ENCODE results near the gene PNPLA5.
"Not testable (repeated sequence)": the region's sequence is repeated elsewhere in the genome, so short reads cannot be mapped to it uniquely, and the experiment has no call there.

PNPLA5 gene

GRCh38 chr22:43879901-43880540 is 11.8 kb downstream of the PNPLA5 start:
- DNase-seq = no peak

DNA sequence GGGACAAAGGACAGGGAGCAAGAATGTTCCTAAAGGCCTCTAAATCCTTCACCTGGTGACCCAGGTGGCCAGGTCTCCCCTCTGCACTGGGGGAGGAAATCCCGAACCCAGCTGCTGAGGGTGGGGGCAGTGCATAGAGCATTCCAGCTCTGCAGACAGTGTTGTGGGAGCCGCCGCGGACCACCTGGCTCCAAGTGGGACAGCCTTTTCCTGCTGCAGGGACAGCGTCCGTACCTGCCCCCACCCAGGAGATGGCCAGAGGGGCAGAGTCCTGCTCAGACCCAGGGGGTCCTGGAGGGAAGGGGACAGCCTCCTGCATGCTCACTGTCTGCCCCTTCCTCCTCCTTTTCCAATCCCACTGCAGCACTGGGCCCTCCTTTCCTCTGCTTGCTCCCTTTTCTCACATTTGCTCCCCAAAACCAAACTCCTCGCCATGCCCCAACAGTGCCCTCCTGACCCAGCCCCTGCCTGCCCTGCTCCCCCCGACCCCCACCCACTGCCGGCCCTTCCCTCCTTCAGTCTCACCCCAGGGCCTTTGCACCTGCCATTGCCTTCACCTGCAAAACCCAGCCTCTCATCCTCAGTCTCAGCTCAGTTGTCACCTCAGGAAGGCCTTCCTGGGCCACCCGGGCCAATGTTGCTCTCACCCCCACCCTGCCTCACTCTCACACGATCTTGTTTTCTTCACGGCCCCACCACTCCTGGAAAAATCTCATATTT is 12.8 kb downstream of the PNPLA5 start:
- DNase-seq = no peak

DNA sequence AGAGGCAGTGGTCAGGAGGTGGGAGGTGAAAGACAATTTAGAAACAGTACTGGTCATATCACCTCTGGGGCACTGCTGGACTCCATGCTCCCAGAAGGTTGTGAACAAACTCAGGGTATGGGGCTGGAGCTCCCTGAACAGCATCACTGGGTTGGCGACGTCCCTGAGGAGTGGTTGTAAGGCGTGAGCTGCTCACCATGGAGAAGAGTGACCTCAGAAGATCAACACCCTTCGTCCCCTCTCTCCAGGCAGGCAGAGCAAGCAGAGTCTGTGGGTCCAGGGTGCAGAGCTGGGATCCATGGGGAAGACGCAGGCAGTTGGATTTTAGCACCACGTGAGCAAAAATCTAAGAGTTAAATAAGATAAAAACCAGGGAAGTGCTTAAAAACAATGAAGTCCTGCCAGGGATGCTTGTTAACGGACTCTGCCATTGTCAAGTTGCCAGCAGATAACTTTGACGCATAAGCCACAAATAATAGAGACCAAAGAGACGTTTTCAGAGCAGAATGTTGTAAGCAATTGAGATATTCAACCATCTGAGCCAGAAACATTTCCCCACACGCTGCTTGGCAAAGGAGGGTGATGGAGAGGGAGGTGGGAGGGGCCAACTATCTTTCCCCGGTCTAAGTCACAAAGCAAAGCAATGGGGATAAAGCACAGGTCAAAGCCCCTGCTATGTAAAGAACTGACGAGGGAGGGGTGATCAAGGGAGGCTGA is 13.6 kb downstream of the PNPLA5 start:
- DNase-seq = no peak

GRCh38 chr22:43876866-43877509 is 14.8 kb downstream of the PNPLA5 start:
- DNase-seq = no peak

DNA sequence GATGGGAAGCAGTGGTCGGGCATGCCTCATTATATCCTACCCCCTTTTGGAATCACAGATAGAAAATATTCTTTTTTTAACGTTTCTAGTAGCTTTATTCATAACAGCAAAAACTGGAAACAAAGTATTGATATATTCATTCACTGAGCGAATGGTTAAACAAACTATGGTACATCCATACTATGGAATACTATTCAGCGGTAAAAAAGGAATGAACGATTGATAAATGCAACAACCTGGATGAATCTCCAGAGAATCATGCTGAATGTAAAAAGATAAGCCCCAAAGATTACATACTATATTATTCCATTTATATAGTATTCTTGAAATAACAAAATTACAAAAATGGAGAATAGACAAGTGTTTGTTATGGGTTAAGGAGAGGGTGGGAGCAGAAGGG is 22.0 kb downstream of the PNPLA5 start:
- no peak for DNase-seq

DNA sequence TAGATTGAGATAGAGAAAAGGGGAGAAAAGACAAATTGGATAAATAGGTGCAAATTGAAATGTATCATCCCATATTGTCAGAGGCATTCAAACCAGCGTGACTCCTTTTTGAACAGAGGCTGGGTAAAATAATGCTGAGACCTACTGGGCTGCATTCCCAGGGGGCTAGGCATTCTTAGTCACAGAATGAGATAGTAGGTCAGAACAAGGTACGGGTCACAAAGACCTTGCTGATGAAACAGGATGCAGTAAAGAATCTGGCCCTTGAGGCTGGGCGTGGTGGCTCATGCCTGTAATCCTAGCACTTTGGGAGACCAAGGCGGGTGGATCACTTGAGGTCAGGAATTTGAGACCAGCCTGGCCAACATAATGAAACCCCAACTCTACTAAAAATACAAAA is 22.8 kb downstream of the PNPLA5 start:
- DNase-seq = not testable (repeated sequence)

GRCh38 chr22:43867839-43868635 is 23.8 kb downstream of the PNPLA5 start:
- DNase-seq = no peak

DNA sequence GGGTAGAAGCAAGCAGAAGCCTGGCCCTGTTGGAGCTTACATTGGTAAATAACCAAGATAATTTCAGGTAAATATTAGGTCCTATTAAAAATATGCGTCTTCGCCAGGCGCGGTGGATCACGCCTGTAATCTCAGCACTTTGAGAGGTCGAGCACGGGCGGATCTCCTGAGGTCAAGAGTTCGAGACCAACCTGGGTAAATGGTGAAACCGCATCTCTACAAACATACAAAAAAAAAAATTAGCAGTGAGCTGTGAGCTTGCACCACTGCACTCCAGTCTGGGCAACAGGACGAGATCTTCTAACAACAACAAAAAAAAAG is 29.0 kb downstream of the PNPLA5 start:
- DNase-seq = no peak

GRCh38 chr22:43862074-43862881 is 29.5 kb downstream of the PNPLA5 start, which contains the start of gene SULT4A1:
SULT4A1 (minus strand) TSS chr22:43862513; CDS start chr22:43862382, 131 bp downstream.
- no peak for DNase-seq

DNA sequence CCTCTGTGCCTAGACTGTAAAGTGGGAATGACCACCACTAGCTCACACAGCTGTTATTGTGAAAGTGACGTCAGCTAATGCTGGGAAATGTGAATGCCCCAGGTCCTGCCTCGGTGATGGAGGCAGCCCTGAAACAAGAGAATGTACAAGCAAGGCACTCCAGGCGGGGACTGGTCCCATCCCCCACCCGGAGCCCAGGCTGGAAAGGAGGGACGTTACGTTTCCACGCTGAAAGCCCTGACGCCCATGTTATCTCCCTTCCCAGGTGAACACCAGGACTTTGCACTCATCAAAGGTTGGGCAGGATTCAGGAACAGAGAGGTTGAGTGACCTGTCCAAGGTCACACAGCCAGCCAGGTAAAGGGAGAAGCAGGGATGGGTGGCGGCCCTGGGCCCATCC is 30.3 kb downstream of the PNPLA5 start:
- DNase-seq = no peak

GRCh38 chr22:43860831-43861230 is 31.0 kb downstream of the PNPLA5 start:
- no peak for DNase-seq

GRCh38 chr22:43860126-43860525 is 31.7 kb downstream of the PNPLA5 start:
- DNase-seq = no peak

DNA sequence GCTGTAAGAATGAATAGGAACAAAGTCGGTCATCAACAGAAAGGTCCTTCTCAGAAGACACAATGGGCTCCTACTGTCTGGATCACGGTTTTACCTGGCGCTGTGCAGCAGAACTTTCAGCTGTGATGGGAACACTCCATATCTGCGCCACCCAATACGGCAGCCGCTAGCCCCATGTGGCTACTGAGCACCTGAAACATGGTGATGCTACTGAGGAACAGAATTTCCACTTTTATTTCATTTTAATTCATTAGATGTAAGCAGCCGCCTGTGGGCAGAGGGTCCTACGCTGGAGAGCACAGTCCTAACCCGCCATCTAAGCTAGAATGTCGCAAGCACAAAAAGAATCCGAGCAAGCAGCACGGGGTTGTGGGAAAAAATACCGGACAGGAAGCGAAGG is 32.2 kb downstream of the PNPLA5 start:
- no peak for DNase-seq

- DNase-seq = no peak
Observed at GRCh38 chr22:43859176-43859575, 32.6 kb downstream of the PNPLA5 start.

- no peak for DNase-seq
Observed at GRCh38 chr22:43858156-43858895, 33.5 kb downstream of the PNPLA5 start.

DNA sequence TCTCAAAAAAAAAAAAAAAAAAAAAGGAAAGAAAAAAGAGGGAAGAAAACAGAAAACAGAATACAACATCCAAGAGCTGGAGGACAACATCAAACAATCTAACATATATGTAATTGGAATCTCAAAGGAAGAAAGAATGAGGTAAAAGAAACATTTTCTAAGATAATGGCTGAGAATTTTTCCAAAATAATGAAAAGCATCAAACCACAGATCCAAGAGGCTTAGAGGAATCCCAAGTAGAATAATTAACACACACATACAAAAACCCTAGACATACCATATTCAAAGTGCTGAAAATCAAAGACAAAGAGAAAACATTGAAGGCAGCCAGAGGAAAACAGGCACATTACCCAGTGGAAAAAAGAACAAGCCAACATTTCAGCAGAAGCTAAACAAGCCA is 34.4 kb downstream of the PNPLA5 start:
- DNase-seq = no peak

DNA sequence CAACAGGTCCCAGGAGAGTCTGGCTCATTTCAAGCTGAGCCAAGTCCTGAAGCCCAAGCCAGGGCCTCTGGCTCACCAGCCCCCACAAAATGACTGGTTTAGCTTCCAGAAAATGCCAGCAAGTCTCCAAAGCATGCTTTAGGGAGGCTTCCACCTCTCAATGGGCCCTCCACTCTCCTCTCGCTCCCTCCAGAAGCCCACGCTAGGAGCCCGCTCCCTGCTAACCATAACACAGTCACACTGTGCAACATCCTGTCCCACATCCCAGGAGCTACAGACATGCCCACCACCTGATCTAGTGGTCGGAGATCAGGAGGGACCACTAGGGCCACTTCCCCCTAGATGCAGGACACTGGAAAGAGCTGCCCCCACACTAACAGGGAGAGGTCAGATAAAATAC is 36.4 kb downstream of the PNPLA5 start:
- no peak for DNase-seq

GRCh38 chr22:43854786-43855271 is 37.0 kb downstream of the PNPLA5 start:
- DNase-seq = no peak

DNA sequence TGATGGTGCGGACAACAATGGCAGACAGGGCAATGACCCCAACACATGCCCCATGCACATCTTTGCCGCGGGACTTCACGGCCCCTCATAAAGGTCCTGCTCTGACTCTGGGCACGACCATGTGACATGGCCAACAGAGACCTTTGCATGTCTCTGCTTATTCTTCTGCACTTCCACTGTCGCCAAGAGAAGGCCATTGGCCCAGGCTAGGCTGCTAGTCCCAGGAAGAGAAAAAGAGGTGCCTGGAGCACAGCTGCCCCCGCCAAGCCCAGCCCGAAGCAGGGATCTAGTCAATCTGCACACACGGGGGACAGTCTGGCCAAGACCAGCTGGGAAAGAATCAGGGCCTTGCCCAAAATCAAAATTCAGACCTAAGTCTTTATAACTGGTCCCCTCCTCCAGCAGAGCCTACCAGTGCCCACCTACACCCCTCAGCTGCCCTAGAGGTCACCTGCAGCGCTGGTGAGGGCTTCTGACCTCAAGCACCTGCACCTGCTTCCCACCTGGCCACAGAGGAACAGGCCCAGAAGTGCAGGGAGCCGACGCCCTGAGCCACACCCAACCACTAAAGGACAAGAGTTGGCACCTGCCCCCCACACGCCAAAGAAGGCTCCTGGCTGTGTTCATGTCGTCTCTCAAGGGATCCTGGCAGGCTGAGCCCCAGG is 37.6 kb downstream of the PNPLA5 start:
- DNase-seq = no peak

DNA sequence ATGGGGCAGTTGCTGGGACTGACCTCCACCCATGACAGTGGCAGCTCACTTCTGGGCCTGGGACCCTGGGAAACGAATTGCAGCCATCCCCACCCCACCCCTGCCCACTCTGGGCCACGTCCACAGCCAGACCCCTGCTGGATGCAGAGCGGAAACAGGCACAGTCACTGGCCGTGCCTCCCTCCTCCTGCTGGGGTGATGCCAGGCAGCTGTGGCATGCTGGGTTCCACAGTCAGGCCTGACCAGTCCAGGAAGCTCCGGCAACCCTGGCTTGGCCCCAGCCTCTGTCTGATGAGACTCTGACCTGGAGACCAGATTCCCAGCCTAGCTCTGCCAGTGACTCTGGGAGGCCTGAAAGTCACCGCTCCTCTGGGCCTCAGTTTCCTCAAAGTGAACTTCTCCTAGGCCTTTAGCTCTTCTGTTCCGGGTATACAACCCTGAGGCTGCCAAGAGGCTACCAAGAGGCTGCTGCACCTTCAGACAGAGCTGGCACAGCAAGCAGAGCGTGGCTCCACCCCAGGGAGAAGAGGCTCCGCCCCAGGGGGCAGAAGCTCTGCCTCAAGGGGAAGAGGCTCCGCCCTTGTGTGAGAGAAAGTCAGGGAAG is 38.4 kb downstream of the PNPLA5 start:
- no peak for DNase-seq
